Measurements from ENCODE around the gene PRKN.

Gene PRKN

DNA sequence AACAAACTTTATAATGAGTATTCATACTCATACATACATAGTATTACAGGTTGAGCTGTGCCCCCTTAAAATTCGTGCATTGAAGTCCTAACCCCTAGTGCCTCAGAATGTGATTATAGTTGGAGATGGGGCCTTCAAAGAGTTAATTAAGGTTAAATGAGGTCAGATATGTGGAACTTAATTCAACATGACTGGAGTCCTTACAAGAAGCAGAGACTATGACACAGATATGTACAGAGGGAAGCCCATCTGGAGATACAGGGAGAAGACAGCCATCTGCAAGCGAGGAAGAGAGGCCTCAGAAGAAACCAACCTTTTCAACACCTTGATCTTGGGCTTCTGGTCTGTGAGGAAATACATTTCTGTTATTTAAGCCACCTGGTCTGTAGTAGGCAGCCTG, 917.6 kb downstream of the PRKN start:
- H3K27ac ChIP-seq (ENCODE audit: low read length), result no peak overlapping the region
- H4K20me1 ChIP-seq (ENCODE audit: insufficient read depth, low read length), result no peaks in the 10 kb centered on the region
- H2AFZ ChIP-seq (ENCODE audit: low read depth, low read length), result no peak overlapping the region
- H3K9ac ChIP-seq (ENCODE audit: low read length), result no peak overlapping the region
- no peaks in the 10 kb centered on the region for H3K4me1 ChIP-seq (ENCODE audit: low read length)
- no peaks in the 10 kb centered on the region for H3K9me3 ChIP-seq (ENCODE audit: insufficient read depth, low read length)
- no peak overlapping the region for H3K4me3 ChIP-seq (ENCODE audit: low read length)
- H3K36me3 ChIP-seq (replicated peaks; ENCODE audit: low read depth, low read length), result no peaks in the 10 kb centered on the region
- H3K4me2 ChIP-seq (ENCODE audit: low read length), result no peak overlapping the region
- TF ChIP-seq EZH2phosphoT487 (IDR thresholded peaks at IDR 0.05; ENCODE audit: low read depth), result no peak
- TF ChIP-seq, protein P1, sequence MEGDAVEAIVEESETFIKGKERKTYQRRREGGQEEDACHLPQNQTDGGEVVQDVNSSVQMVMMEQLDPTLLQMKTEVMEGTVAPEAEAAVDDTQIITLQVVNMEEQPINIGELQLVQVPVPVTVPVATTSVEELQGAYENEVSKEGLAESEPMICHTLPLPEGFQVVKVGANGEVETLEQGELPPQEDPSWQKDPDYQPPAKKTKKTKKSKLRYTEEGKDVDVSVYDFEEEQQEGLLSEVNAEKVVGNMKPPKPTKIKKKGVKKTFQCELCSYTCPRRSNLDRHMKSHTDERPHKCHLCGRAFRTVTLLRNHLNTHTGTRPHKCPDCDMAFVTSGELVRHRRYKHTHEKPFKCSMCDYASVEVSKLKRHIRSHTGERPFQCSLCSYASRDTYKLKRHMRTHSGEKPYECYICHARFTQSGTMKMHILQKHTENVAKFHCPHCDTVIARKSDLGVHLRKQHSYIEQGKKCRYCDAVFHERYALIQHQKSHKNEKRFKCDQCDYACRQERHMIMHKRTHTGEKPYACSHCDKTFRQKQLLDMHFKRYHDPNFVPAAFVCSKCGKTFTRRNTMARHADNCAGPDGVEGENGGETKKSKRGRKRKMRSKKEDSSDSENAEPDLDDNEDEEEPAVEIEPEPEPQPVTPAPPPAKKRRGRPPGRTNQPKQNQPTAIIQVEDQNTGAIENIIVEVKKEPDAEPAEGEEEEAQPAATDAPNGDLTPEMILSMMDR (IDR thresholded peaks at IDR 0.05; ENCODE audit: low read depth, low read length), result no peak
- H3K27me3 ChIP-seq (ENCODE audit: low read depth, low read length), result no peaks in the 10 kb centered on the region
- H3K79me2 ChIP-seq (ENCODE audit: low read length), result no peaks in the 10 kb centered on the region

DNA sequence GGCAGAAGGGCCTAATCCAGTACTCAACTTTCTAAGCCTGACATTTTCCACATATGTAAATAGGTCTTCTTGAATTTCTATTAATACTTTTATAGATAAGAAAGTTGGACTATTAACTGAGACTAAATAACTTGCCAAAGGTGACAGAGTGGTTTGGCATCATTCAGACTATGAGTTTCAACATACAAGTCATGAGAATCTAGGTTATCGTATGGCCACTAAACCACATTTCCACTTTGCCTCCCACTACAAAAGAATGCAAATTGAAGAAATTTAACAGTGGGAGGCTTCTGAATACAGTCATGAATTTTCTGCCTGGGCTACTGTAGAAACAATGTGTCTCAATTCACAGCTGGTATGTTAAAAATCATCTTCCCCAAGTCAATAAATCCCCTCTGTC, 922.7 kb downstream of the PRKN start:
- no peaks in the 10 kb centered on the region for H3K9me3 ChIP-seq (ENCODE audit: insufficient read depth, low read length)
- no peaks in the 10 kb centered on the region for H4K20me1 ChIP-seq (ENCODE audit: insufficient read depth, low read length)
- no peak overlapping the region for H3K27ac ChIP-seq (ENCODE audit: low read length)
- H3K4me2 ChIP-seq (ENCODE audit: low read length), result no peak overlapping the region
- no peaks in the 10 kb centered on the region for H3K36me3 ChIP-seq (replicated peaks; ENCODE audit: low read depth, low read length)
- no peaks in the 10 kb centered on the region for H3K79me2 ChIP-seq (ENCODE audit: low read length)
- no peak overlapping the region for H3K9ac ChIP-seq (ENCODE audit: low read length)
- no peaks in the 10 kb centered on the region for H3K4me1 ChIP-seq (ENCODE audit: low read length)
- TF ChIP-seq, protein P1 (IDR thresholded peaks at IDR 0.05; ENCODE audit: low read depth, low read length), result no peak
- no peak for TF ChIP-seq EZH2phosphoT487 (IDR thresholded peaks at IDR 0.05; ENCODE audit: low read depth)
- H3K27me3 ChIP-seq (ENCODE audit: low read depth, low read length), result no peaks in the 10 kb centered on the region
- H2AFZ ChIP-seq (ENCODE audit: low read depth, low read length), result no peak overlapping the region
- no peak overlapping the region for H3K4me3 ChIP-seq (ENCODE audit: low read length)

GRCh38 chr6:161803131-161803530, 924.4 kb downstream of the PRKN start:
- H3K9me3 ChIP-seq (ENCODE audit: insufficient read depth, low read length), result no peaks in the 10 kb centered on the region
- no peaks in the 10 kb centered on the region for H3K36me3 ChIP-seq (replicated peaks; ENCODE audit: low read depth, low read length)
- H4K20me1 ChIP-seq (ENCODE audit: insufficient read depth, low read length), result no peaks in the 10 kb centered on the region
- H3K4me3 ChIP-seq (ENCODE audit: low read length), result no peak overlapping the region
- no peak overlapping the region for H3K27ac ChIP-seq (ENCODE audit: low read length)
- no peaks in the 10 kb centered on the region for H3K79me2 ChIP-seq (ENCODE audit: low read length)
- H3K4me2 ChIP-seq (ENCODE audit: low read length), result no peak overlapping the region
- no peaks in the 10 kb centered on the region for H3K27me3 ChIP-seq (ENCODE audit: low read depth, low read length)
- no peaks in the 10 kb centered on the region for H3K4me1 ChIP-seq (ENCODE audit: low read length)
- H2AFZ ChIP-seq (ENCODE audit: low read depth, low read length), result no peak overlapping the region
- TF ChIP-seq EZH2phosphoT487 (IDR thresholded peaks at IDR 0.05; ENCODE audit: low read depth), result no peak
- TF ChIP-seq, protein P1 (IDR thresholded peaks at IDR 0.05; ENCODE audit: low read depth, low read length), result no peak
- H3K9ac ChIP-seq (ENCODE audit: low read length), result no peak overlapping the region

GRCh38 chr6:161802231-161802630, 925.3 kb downstream of the PRKN start:
- Histone ChIP-seq H3K9me3 (ENCODE audit: insufficient read depth, low read length) (no peaks in the 10 kb centered on the region), H3K4me2 (ENCODE audit: low read length) (no peak overlapping the region), H2AFZ (ENCODE audit: low read depth, low read length) (no peak overlapping the region), H3K9ac (ENCODE audit: low read length) (no peak overlapping the region), H3K79me2 (ENCODE audit: low read length) (no peaks in the 10 kb centered on the region), H3K4me3 (ENCODE audit: low read length) (no peak overlapping the region), H3K27me3 (ENCODE audit: low read depth, low read length) (no peaks in the 10 kb centered on the region), H3K27ac (ENCODE audit: low read length) (no peak overlapping the region), H3K36me3 (replicated peaks; ENCODE audit: low read depth, low read length) (no peaks in the 10 kb centered on the region), H3K4me1 (ENCODE audit: low read length) (no peaks in the 10 kb centered on the region), H4K20me1 (ENCODE audit: insufficient read depth, low read length) (no peaks in the 10 kb centered on the region)
- TF ChIP-seq, protein P1 (IDR thresholded peaks at IDR 0.05; ENCODE audit: low read depth, low read length), result no peak
- TF ChIP-seq EZH2phosphoT487 (IDR thresholded peaks at IDR 0.05; ENCODE audit: low read depth), result no peak

Data from OCI-LY3 (cell line).